GM21423 (cell line): Measurements from ENCODE around the gene ST14.
A peak's percentile ranks its signal among the peaks of the same experiment; 100 is the strongest.
"Not testable (repeated sequence)": the region's sequence is repeated elsewhere in the genome, so short reads cannot be mapped to it uniquely, and the experiment has no call there.

Experiments
- ATAC-seq: cut with Tn5 transposase; IDR thresholded peaks from one replicate; pipeline ENCODE4 v1.9.1; 2021; ENCODE audit warnings: mild to moderate bottlenecking, moderate library complexity; ENCODE audit not compliant: unreplicated experiment

ST14 gene

GRCh38 chr11:130220311-130221035, 60.9 kb downstream of the ST14 start:
- no peak for ATAC-seq

GRCh38 chr11:130223291-130223971, 63.8 kb downstream of the ST14 start:
- ATAC-seq, result no peak

- ATAC-seq, result no peak
Measured at GRCh38 chr11:130227373-130227772, 67.8 kb downstream of the ST14 start.

- peak; percentile 51 for ATAC-seq
Measured at GRCh38 chr11:130233486-130233885, 73.9 kb downstream of the ST14 start.

- ATAC-seq, result not testable (repeated sequence)
Measured at GRCh38 chr11:130233888-130234287, 74.3 kb downstream of the ST14 start.

GRCh38 chr11:130234315-130234714, 74.7 kb downstream of the ST14 start:
- ATAC-seq, result no peak

- ATAC-seq, result no peak
Measured at GRCh38 chr11:130237282-130238006, 77.9 kb downstream of the ST14 start.

- no peak for ATAC-seq
Measured at GRCh38 chr11:130241713-130242112, 82.1 kb downstream of the ST14 start.

GRCh38 chr11:130243816-130244215, 84.2 kb downstream of the ST14 start:
- peak; percentile 83 for ATAC-seq

- no peak for ATAC-seq
Measured at GRCh38 chr11:130244848-130245247, 85.3 kb downstream of the ST14 start.

- not testable (repeated sequence) for ATAC-seq
Measured at GRCh38 chr11:130245375-130245774, 85.8 kb downstream of the ST14 start.

GRCh38 chr11:130246270-130246669, 86.7 kb downstream of the ST14 start:
- ATAC-seq, result no peak

- no peak for ATAC-seq
Measured at GRCh38 chr11:130246738-130247137, 87.2 kb downstream of the ST14 start.

- ATAC-seq, result no peak
Measured at GRCh38 chr11:130247319-130247718, 87.7 kb downstream of the ST14 start.

- no peak for ATAC-seq
Measured at GRCh38 chr11:130249371-130249770, 89.8 kb downstream of the ST14 start.

- not testable (repeated sequence) for ATAC-seq
Measured at GRCh38 chr11:130249929-130250328, 90.3 kb downstream of the ST14 start.

GRCh38 chr11:130251763-130252162, 92.2 kb downstream of the ST14 start:
- not testable (repeated sequence) for ATAC-seq
